Lung (tissue), 12 donors: Measurements from ENCODE around the gene SYTL2. TPM values are rescaled to one million over a fixed set of nuclear protein-coding genes. Genes with fewer than 3 reads are reported as not detected.

ENCODE experiments used
- ATAC-seq: fragments of 200-7000 bp; cut with Tn5 transposase; one replicate; pipeline ENCODE4 v1.9.1; 2020; ENCODE audit warnings: moderate number of reproducible peaks; ENCODE audit not compliant: insufficient read depth, low FRiP score
- DNase-seq, 3 donors: peaks; one replicate each; pipeline ENCODE4 v3.0.0-alpha.2; 2013 to 2017
- H3K27ac ChIP-seq, 2 donors: one replicate each; pipeline ENCODE4 v1.5.1; 2013; ENCODE audit warnings: mild to moderate bottlenecking in 2 of 2, moderate library complexity in 2 of 2, control low read depth in 1 of 2, inconsistent platforms in 1 of 2, low read depth in 1 of 2, low read length in 1 of 2
- H3K27me3 ChIP-seq, 3 donors: one replicate each; pipeline ENCODE4 v1.5.1; 2013; ENCODE audit warnings: low read length in 2 of 3; ENCODE audit not compliant: control insufficient read depth in 3 of 3, insufficient read depth in 3 of 3
- H3K36me3 ChIP-seq, 4 donors: one replicate each; pipeline ENCODE4 v1.5.1; 2013; ENCODE audit warnings: low read length in 4 of 4, mild to moderate bottlenecking in 1 of 4, moderate library complexity in 1 of 4; ENCODE audit not compliant: control insufficient read depth in 4 of 4, insufficient read depth in 4 of 4
- H3K4me1 ChIP-seq, 5 donors: one replicate each; pipeline ENCODE4 v1.5.1; 2013; ENCODE audit warnings: low read length in 5 of 5, mild to moderate bottlenecking in 2 of 5, moderate library complexity in 1 of 5; ENCODE audit not compliant: control insufficient read depth in 5 of 5, insufficient read depth in 5 of 5
- H3K4me3 ChIP-seq: one replicate; pipeline ENCODE4 v1.5.1; 2013; ENCODE audit warnings: mild to moderate bottlenecking, control low read depth, moderate library complexity
- H3K9ac ChIP-seq, 2 donors: one replicate each; pipeline ENCODE4 v1.5.1; 2013; ENCODE audit warnings: low read length in 2 of 2, control low read depth in 1 of 2; ENCODE audit not compliant: insufficient read depth in 1 of 2
- H3K9me3 ChIP-seq, 4 donors: one replicate each; pipeline ENCODE4 v1.5.1; 2013; ENCODE audit warnings: low read length in 3 of 4, mild to moderate bottlenecking in 1 of 4, moderate library complexity in 1 of 4; ENCODE audit not compliant: control insufficient read depth in 4 of 4, insufficient read depth in 3 of 4
- WGBS, 2 donors: extraction: QIAGEN DNeasy Blood & Tissue Kit; methylation state at CpG; one replicate each; pipeline ENCODE4 v1.1.7; 2013; 5-methylcytosine and 5-hydroxymethylcytosine counted together
- polyA plus RNA-seq, 2 donors: library from polyadenylated mRNA; stranded (reverse); fragments of 200-250 nt; gene quantifications; one replicate each; pipeline ENCODE4 v1.2.1, GENCODE V29; 2013
- total RNA-seq, 2 donors: library from RNA; depleted of rRNA in 1 of 2; stranded (reverse); fragments of >200 nt in 1 of 2; gene quantifications; one replicate each; pipeline ENCODE4 v1.2.1, GENCODE V29; 2014 to 2021
- TF ChIP-seq, protein P1 (sequence below): IDR thresholded peaks from 2 replicates; pipeline ENCODE4 v1.5.1; 2012; ENCODE audit warnings: mild to moderate bottlenecking; ENCODE audit errors: control extremely low read depth, extremely low read depth
- donor health status: control.
- donor health status: control.
- donor health status: Bipolar disorder and iron deficiency.
- donor health status: healthy.
- donor health status: DM: yes; HTN: yes; CAD: no.

Gene SYTL2
- total and polyA plus RNA-seq, 4 donors, result 6.7 to 39.0 (median 16.5) TPM

DNA sequence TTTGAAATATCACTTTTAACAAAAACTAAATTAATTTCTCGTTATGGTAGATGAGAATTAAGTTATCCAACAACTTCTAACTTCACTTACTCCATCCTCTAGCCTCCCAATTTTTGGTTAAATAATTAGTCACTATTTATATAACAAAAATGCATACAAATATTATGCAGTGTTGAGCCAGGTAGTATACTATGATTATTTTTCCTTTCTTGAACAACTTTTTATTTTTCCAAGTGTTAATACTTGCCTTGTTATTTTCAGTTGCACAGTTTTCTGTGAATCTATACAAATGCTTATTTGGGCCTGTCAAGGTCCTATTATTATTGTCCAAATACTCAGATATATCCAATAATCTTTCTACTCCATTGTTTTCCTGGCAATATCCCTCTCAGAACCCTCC lies 24.3 kb upstream of the SYTL2 start:
- 91 to 95% methylated on average over 1 of the region's 1 CpG for WGBS, 2 donors
- no peaks in the 10 kb centered on the region for H3K36me3 ChIP-seq
- ATAC-seq, result no peak

DNA sequence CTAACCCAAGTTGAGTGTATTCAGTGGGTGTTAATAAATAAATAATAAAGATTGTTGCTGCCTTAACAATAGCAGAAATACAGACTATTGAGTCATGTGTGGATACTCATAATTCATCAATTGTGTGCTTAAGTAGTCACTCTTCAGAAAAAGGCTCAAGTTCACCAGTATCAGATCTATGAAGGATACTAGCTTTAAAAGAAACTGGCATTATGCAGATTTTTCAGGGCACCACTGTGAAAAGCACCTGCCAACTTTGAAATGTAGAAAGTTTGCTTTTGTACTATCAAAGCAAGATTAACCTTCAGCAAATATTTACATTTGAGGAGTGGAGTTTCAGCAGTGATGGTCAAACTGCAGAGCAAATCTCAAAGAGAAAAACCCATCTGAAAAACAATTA lies 20.1 kb upstream of the SYTL2 start:
- Histone ChIP-seq H3K27ac (no peak overlapping the region), H3K36me3 (no peaks in the 10 kb centered on the region), H3K9me3 (peaks cover 0 to 5% (median 3%) of the 10 kb centered on the region in 4 donors), H3K9ac (no peak overlapping the region), H3K4me3 (no peak overlapping the region), H3K4me1 (peaks cover 0 to 17% (median 9%) of the 10 kb centered on the region in 5 donors), H3K27me3 (no peaks in the 10 kb centered on the region)
- no peak for ATAC-seq
- no peak for DNase-seq
- TF ChIP-seq, protein P1, sequence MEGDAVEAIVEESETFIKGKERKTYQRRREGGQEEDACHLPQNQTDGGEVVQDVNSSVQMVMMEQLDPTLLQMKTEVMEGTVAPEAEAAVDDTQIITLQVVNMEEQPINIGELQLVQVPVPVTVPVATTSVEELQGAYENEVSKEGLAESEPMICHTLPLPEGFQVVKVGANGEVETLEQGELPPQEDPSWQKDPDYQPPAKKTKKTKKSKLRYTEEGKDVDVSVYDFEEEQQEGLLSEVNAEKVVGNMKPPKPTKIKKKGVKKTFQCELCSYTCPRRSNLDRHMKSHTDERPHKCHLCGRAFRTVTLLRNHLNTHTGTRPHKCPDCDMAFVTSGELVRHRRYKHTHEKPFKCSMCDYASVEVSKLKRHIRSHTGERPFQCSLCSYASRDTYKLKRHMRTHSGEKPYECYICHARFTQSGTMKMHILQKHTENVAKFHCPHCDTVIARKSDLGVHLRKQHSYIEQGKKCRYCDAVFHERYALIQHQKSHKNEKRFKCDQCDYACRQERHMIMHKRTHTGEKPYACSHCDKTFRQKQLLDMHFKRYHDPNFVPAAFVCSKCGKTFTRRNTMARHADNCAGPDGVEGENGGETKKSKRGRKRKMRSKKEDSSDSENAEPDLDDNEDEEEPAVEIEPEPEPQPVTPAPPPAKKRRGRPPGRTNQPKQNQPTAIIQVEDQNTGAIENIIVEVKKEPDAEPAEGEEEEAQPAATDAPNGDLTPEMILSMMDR, result no peak

More for the DNA sequence above, 24.3 kb upstream of the SYTL2 start:
- peaks cover 0 to 5% (median 0%) of the 10 kb centered on the region in 5 donors for H3K4me1 ChIP-seq
- H3K9me3 ChIP-seq, result peaks cover 0 to 5% (median 3%) of the 10 kb centered on the region in 4 donors
- no peak for DNase-seq
- H3K9ac ChIP-seq, result no peak overlapping the region
- TF ChIP-seq, protein P1, result no peak
- no peak overlapping the region for H3K27ac ChIP-seq
- H3K4me3 ChIP-seq, result no peak overlapping the region
- no peaks in the 10 kb centered on the region for H3K27me3 ChIP-seq

DNA sequence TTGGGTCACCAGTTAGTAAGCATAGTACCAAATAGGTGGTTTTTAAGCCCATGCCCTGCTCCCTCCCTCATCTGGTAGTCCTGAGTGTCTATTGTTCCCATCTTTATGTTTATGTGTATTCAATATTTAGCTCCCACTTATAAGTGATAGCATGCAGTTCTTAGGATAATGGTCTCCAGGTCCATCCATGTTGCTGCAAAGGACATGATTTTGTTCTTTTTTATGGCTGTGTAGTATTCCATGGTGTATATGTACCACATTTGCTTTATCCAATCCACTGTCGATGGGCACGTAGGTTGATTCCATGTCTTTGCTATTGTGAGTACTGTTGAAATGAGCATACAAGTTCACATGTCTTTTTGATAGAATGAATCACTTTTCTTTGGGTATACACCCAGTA lies 18.2 kb upstream of the SYTL2 start:
- H3K27ac ChIP-seq, result no peak overlapping the region
- no peak for DNase-seq

More for the DNA sequence above, 18.2 kb upstream of the SYTL2 start:
- no peaks in the 10 kb centered on the region for H3K27me3 ChIP-seq
- H3K9me3 ChIP-seq, result no peaks in the 10 kb centered on the region
- peaks cover 0 to 22% (median 11%) of the 10 kb centered on the region in 5 donors for H3K4me1 ChIP-seq
- no peak for ATAC-seq
- no peaks in the 10 kb centered on the region for H3K36me3 ChIP-seq
- TF ChIP-seq, protein P1, result no peak
- H3K4me3 ChIP-seq, result no peak overlapping the region
- H3K9ac ChIP-seq, result no peak overlapping the region
- WGBS, 2 donors, result 94% methylated on average over 2 of the region's 2 CpGs
